WTC11 (cell line): Measurements from ENCODE around the gene FOXD1. TPM values are rescaled to one million over a fixed set of nuclear protein-coding genes. Genes with fewer than 3 reads are reported as not detected.

ENCODE experiments used
- ATAC-seq: fragments of 200-7000 bp; cut with Tn5 transposase; 2 replicates; pipeline ENCODE4 v1.10.0; 2021; ENCODE audit warnings: mild to moderate bottlenecking, moderate library complexity
- CTCF ChIA-PET: fragments of 300-600 bp; sonication (Branson Sonifier 250); formaldehyde crosslinking; loops from one replicate; lab custom pipeline; 2021; ENCODE audit warnings: antibody characterized with exemption; lab: Charles Lee
- POLR2A ChIA-PET: fragments of 350-600 bp; sonication (Branson Sonifier 250); formaldehyde crosslinking; loops from one replicate; lab custom pipeline; 2021; ENCODE audit warnings: antibody characterized with exemption; lab: Charles Lee
- DNase-seq: peaks from one replicate; pipeline ENCODE4 v3.0.0; 2021; ENCODE audit warnings: low spot score
- H3K27ac Mint-ChIP-seq: 2 replicates; pipeline ENCODE4 v1.8.0; 2021; ENCODE audit warnings: mixed read lengths
- H3K27me3 Mint-ChIP-seq: 2 replicates; pipeline ENCODE4 v1.8.0; 2021; ENCODE audit warnings: low read depth, mild to moderate bottlenecking, moderate library complexity, mixed read lengths
- H3K36me3 Mint-ChIP-seq: 2 replicates; pipeline ENCODE4 v1.8.0; 2021; ENCODE audit warnings: mixed read lengths
- H3K4me1 Mint-ChIP-seq: 2 replicates; pipeline ENCODE4 v1.8.0; 2022; ENCODE audit warnings: mixed read lengths
- H3K4me3 Mint-ChIP-seq: 2 replicates; pipeline ENCODE4 v1.8.0; 2021; ENCODE audit warnings: mild to moderate bottlenecking, moderate library complexity, mixed read lengths
- H3K9me3 Mint-ChIP-seq: 2 replicates; pipeline ENCODE4 v1.8.0; 2021; ENCODE audit warnings: mixed read lengths
- ATF1 ChIP-seq: sonication (generic); formaldehyde crosslinking; IDR thresholded peaks from 2 replicates; pipeline ENCODE4 v1.8.1; 2023; ENCODE audit warnings: mild to moderate bottlenecking, moderate library complexity, missing genetic modification reagents
- ATF3 ChIP-seq: sonication (generic); formaldehyde crosslinking; conservative IDR thresholded peaks from 2 replicates; pipeline ENCODE4 v1.8.1; 2022; ENCODE audit warnings: mild to moderate bottlenecking, missing genetic modification reagents
- CBFB ChIP-seq: sonication (generic); formaldehyde crosslinking; IDR thresholded peaks from 2 replicates; pipeline ENCODE4 v1.8.1; 2022; ENCODE audit warnings: mild to moderate bottlenecking, low read depth, missing genetic modification reagents
- ELF4 ChIP-seq: sonication (generic); formaldehyde crosslinking; IDR thresholded peaks from 2 replicates; pipeline ENCODE4 v1.8.1; 2022; ENCODE audit warnings: low read depth, mild to moderate bottlenecking, moderate library complexity, missing genetic modification reagents
- EMX1 ChIP-seq: fragments of 250-450 bp; sonication (Bioruptor Pico); IDR thresholded peaks from 2 replicates; pipeline ENCODE4 v1.8.0; 2021; ENCODE audit warnings: mild to moderate bottlenecking
- ERG ChIP-seq: fragments of 250-450 bp; sonication (Bioruptor Pico); IDR thresholded peaks from 2 replicates; pipeline ENCODE4 v1.8.0; 2021; ENCODE audit warnings: mild to moderate bottlenecking
- FOXJ3 ChIP-seq: sonication (generic); formaldehyde crosslinking; IDR thresholded peaks from 2 replicates; pipeline ENCODE4 v1.9.0; 2021; ENCODE audit warnings: missing genetic modification reagents, mild to moderate bottlenecking, borderline replicate concordance
- JAZF1 ChIP-seq: fragments of 250-450 bp; sonication (Bioruptor Pico); IDR thresholded peaks from 2 replicates; pipeline ENCODE4 v1.9.0; 2021; ENCODE audit warnings: moderate library complexity, mild to moderate bottlenecking, inconsistent platforms
- JUN ChIP-seq: sonication (generic); formaldehyde crosslinking; IDR thresholded peaks from 2 replicates; pipeline ENCODE4 v1.8.0; 2023; ENCODE audit warnings: mild to moderate bottlenecking, missing genetic modification reagents
- MYBL2 ChIP-seq: sonication (generic); formaldehyde crosslinking; IDR thresholded peaks from 2 replicates; pipeline ENCODE4 v1.8.1; 2023; ENCODE audit warnings: mild to moderate bottlenecking, moderate library complexity, missing genetic modification reagents
- NR1H2 ChIP-seq: sonication (generic); formaldehyde crosslinking; IDR thresholded peaks from 2 replicates; pipeline ENCODE4 v1.9.0; 2021; ENCODE audit warnings: mild to moderate bottlenecking, moderate library complexity, missing genetic modification reagents
- SOX15 ChIP-seq: fragments of 250-450 bp; sonication (Bioruptor Pico); IDR thresholded peaks from 2 replicates; pipeline ENCODE4 v1.9.0; 2021; ENCODE audit warnings: mild to moderate bottlenecking
- TEAD1 ChIP-seq: sonication (generic); formaldehyde crosslinking; IDR thresholded peaks from 2 replicates; pipeline ENCODE4 v1.8.0; 2022; ENCODE audit warnings: mild to moderate bottlenecking, missing genetic modification reagents
- ZNF121 ChIP-seq: sonication (generic); formaldehyde crosslinking; IDR thresholded peaks from 2 replicates; pipeline ENCODE4 v1.8.0; 2023; ENCODE audit warnings: missing genetic modification reagents
- ZNF138 ChIP-seq: sonication (generic); formaldehyde crosslinking; conservative IDR thresholded peaks from 2 replicates; pipeline ENCODE4 v1.8.1; 2022; ENCODE audit warnings: mild to moderate bottlenecking, moderate library complexity, missing genetic modification reagents
- ZNF232 ChIP-seq: sonication (generic); formaldehyde crosslinking; IDR thresholded peaks from 2 replicates; pipeline ENCODE4 v1.8.0; 2022; ENCODE audit warnings: mild to moderate bottlenecking, missing genetic modification reagents
- ZNF263 ChIP-seq: sonication (generic); formaldehyde crosslinking; IDR thresholded peaks from 2 replicates; pipeline ENCODE4 v1.8.1; 2022; ENCODE audit warnings: low read depth, mild to moderate bottlenecking, moderate library complexity, missing genetic modification reagents
- total RNA-seq: library from RNA; stranded (reverse); gene quantifications from 3 replicates; pipeline ENCODE4 v1.2.3, GENCODE V29; 2021
- TF ChIP-seq, protein P1 (sequence below): fragments of 250-450 bp; sonication (Bioruptor Pico); IDR thresholded peaks from 2 replicates; pipeline ENCODE4 v1.9.0; 2021; ENCODE audit warnings: mild to moderate bottlenecking, borderline replicate concordance
- TF ChIP-seq, protein P2 (sequence below): sonication (generic); formaldehyde crosslinking; IDR thresholded peaks from 2 replicates; pipeline ENCODE4 v1.8.0; 2023; ENCODE audit warnings: mild to moderate bottlenecking, missing genetic modification reagents
- TF ChIP-seq, protein P3 (sequence below): sonication (generic); formaldehyde crosslinking; IDR thresholded peaks from 2 replicates; pipeline ENCODE4 v1.8.0; 2022; ENCODE audit warnings: mild to moderate bottlenecking, missing genetic modification reagents
- TF ChIP-seq, protein P4 (sequence below): sonication (generic); formaldehyde crosslinking; IDR thresholded peaks from 2 replicates; pipeline ENCODE4 v1.8.1; 2023; ENCODE audit warnings: mild to moderate bottlenecking, missing genetic modification reagents
- TF ChIP-seq, protein P5 (sequence below): sonication (generic); formaldehyde crosslinking; IDR thresholded peaks from 2 replicates; pipeline ENCODE4 v1.8.1; 2022; ENCODE audit warnings: low read depth, mild to moderate bottlenecking, moderate library complexity, missing genetic modification reagents, borderline replicate concordance

FOXD1 gene
- total RNA-seq, 1 experiment from 2014 or later: 10.3 TPM

- TF ChIP-seq, protein P1, sequence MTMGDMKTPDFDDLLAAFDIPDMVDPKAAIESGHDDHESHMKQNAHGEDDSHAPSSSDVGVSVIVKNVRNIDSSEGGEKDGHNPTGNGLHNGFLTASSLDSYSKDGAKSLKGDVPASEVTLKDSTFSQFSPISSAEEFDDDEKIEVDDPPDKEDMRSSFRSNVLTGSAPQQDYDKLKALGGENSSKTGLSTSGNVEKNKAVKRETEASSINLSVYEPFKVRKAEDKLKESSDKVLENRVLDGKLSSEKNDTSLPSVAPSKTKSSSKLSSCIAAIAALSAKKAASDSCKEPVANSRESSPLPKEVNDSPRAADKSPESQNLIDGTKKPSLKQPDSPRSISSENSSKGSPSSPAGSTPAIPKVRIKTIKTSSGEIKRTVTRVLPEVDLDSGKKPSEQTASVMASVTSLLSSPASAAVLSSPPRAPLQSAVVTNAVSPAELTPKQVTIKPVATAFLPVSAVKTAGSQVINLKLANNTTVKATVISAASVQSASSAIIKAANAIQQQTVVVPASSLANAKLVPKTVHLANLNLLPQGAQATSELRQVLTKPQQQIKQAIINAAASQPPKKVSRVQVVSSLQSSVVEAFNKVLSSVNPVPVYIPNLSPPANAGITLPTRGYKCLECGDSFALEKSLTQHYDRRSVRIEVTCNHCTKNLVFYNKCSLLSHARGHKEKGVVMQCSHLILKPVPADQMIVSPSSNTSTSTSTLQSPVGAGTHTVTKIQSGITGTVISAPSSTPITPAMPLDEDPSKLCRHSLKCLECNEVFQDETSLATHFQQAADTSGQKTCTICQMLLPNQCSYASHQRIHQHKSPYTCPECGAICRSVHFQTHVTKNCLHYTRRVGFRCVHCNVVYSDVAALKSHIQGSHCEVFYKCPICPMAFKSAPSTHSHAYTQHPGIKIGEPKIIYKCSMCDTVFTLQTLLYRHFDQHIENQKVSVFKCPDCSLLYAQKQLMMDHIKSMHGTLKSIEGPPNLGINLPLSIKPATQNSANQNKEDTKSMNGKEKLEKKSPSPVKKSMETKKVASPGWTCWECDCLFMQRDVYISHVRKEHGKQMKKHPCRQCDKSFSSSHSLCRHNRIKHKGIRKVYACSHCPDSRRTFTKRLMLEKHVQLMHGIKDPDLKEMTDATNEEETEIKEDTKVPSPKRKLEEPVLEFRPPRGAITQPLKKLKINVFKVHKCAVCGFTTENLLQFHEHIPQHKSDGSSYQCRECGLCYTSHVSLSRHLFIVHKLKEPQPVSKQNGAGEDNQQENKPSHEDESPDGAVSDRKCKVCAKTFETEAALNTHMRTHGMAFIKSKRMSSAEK (CRISPR knock-in tag): no peak
- TF ChIP-seq, protein P2, sequence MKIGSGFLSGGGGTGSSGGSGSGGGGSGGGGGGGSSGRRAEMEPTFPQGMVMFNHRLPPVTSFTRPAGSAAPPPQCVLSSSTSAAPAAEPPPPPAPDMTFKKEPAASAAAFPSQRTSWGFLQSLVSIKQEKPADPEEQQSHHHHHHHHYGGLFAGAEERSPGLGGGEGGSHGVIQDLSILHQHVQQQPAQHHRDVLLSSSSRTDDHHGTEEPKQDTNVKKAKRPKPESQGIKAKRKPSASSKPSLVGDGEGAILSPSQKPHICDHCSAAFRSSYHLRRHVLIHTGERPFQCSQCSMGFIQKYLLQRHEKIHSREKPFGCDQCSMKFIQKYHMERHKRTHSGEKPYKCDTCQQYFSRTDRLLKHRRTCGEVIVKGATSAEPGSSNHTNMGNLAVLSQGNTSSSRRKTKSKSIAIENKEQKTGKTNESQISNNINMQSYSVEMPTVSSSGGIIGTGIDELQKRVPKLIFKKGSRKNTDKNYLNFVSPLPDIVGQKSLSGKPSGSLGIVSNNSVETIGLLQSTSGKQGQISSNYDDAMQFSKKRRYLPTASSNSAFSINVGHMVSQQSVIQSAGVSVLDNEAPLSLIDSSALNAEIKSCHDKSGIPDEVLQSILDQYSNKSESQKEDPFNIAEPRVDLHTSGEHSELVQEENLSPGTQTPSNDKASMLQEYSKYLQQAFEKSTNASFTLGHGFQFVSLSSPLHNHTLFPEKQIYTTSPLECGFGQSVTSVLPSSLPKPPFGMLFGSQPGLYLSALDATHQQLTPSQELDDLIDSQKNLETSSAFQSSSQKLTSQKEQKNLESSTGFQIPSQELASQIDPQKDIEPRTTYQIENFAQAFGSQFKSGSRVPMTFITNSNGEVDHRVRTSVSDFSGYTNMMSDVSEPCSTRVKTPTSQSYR (CRISPR knock-in tag): no peak
- TF ChIP-seq JUN (CRISPR knock-in tag) (no peak), ATF1 (CRISPR knock-in tag) (no peak), ERG (CRISPR knock-in tag) (no peak), SOX15 (no peak), ZNF138 (no peak), TEAD1 (CRISPR knock-in tag) (no peak)
- TF ChIP-seq, all 79 proteins: peak for 0
Observed at GRCh38 chr5:73441378-73441777, 7.2 kb downstream of the FOXD1 start (continued).

- H3K36me3 Mint-ChIP-seq: no peaks in the 10 kb centered on the region
- CTCF ChIA-PET: interaction anchor here (1.1 kb wide), 1 partner anchor 11 kb away, joined by 4 read pairs; no protein-coding TSS in a partner anchor
- peaks cover 98% of the 10 kb centered on the region for H3K27me3 Mint-ChIP-seq
- DNase-seq: no peak
- no peak for ATAC-seq
- peaks cover 55% of the 10 kb centered on the region for H3K4me1 Mint-ChIP-seq
- POLR2A ChIA-PET: no interaction called here
- H3K4me3 Mint-ChIP-seq: no peak overlapping the region
- TF ChIP-seq NR1H2 (CRISPR knock-in tag) (no peak), ELF4 (CRISPR knock-in tag) (no peak), ZNF232 (CRISPR knock-in tag) (no peak), ATF3 (CRISPR knock-in tag) (no peak), MYBL2 (no peak), ZNF263 (CRISPR knock-in tag) (no peak), JUN (CRISPR knock-in tag) (no peak), CBFB (CRISPR knock-in tag) (no peak), ZNF121 (CRISPR knock-in tag) (no peak), EMX1 (CRISPR knock-in tag) (no peak), JAZF1 (CRISPR knock-in tag) (no peak), FOXJ3 (CRISPR knock-in tag) (no peak), ERG (CRISPR knock-in tag) (no peak)
- TF ChIP-seq, protein P3, sequence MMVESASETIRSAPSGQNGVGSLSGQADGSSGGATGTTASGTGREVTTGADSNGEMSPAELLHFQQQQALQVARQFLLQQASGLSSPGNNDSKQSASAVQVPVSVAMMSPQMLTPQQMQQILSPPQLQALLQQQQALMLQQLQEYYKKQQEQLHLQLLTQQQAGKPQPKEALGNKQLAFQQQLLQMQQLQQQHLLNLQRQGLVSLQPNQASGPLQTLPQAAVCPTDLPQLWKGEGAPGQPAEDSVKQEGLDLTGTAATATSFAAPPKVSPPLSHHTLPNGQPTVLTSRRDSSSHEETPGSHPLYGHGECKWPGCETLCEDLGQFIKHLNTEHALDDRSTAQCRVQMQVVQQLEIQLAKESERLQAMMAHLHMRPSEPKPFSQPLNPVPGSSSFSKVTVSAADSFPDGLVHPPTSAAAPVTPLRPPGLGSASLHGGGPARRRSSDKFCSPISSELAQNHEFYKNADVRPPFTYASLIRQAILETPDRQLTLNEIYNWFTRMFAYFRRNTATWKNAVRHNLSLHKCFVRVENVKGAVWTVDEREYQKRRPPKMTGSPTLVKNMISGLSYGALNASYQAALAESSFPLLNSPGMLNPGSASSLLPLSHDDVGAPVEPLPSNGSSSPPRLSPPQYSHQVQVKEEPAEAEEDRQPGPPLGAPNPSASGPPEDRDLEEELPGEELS (CRISPR knock-in tag): no peak
- TF ChIP-seq, protein P4, sequence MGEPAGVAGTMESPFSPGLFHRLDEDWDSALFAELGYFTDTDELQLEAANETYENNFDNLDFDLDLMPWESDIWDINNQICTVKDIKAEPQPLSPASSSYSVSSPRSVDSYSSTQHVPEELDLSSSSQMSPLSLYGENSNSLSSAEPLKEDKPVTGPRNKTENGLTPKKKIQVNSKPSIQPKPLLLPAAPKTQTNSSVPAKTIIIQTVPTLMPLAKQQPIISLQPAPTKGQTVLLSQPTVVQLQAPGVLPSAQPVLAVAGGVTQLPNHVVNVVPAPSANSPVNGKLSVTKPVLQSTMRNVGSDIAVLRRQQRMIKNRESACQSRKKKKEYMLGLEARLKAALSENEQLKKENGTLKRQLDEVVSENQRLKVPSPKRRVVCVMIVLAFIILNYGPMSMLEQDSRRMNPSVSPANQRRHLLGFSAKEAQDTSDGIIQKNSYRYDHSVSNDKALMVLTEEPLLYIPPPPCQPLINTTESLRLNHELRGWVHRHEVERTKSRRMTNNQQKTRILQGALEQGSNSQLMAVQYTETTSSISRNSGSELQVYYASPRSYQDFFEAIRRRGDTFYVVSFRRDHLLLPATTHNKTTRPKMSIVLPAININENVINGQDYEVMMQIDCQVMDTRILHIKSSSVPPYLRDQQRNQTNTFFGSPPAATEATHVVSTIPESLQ (CRISPR knock-in tag): no peak
- TF ChIP-seq, protein P5, sequence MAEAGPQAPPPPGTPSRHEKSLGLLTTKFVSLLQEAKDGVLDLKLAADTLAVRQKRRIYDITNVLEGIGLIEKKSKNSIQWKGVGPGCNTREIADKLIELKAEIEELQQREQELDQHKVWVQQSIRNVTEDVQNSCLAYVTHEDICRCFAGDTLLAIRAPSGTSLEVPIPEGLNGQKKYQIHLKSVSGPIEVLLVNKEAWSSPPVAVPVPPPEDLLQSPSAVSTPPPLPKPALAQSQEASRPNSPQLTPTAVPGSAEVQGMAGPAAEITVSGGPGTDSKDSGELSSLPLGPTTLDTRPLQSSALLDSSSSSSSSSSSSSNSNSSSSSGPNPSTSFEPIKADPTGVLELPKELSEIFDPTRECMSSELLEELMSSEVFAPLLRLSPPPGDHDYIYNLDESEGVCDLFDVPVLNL (CRISPR knock-in tag): no peak
- H3K27ac Mint-ChIP-seq: no peak overlapping the region
- no peaks in the 10 kb centered on the region for H3K9me3 Mint-ChIP-seq
Observed at GRCh38 chr5:73440262-73440661, 8.3 kb downstream of the FOXD1 start.
